ENCODE data around the gene MAPK9.

GRCh38 chr5:180287404-180287803, 4.5 kb downstream of the MAPK9 start:
- TF ChIP-seq, protein P1, sequence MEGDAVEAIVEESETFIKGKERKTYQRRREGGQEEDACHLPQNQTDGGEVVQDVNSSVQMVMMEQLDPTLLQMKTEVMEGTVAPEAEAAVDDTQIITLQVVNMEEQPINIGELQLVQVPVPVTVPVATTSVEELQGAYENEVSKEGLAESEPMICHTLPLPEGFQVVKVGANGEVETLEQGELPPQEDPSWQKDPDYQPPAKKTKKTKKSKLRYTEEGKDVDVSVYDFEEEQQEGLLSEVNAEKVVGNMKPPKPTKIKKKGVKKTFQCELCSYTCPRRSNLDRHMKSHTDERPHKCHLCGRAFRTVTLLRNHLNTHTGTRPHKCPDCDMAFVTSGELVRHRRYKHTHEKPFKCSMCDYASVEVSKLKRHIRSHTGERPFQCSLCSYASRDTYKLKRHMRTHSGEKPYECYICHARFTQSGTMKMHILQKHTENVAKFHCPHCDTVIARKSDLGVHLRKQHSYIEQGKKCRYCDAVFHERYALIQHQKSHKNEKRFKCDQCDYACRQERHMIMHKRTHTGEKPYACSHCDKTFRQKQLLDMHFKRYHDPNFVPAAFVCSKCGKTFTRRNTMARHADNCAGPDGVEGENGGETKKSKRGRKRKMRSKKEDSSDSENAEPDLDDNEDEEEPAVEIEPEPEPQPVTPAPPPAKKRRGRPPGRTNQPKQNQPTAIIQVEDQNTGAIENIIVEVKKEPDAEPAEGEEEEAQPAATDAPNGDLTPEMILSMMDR (IDR thresholded peaks at IDR 0.05; ENCODE audit: low read depth, low read length, poor library complexity, severe bottlenecking): no peak
- TF ChIP-seq EZH2phosphoT487 (IDR thresholded peaks at IDR 0.05; ENCODE audit: borderline replicate concordance, low read length): no peak

Measured in DOHH2 (cell line).